ENCODE data around the gene DCP2.

DNA sequence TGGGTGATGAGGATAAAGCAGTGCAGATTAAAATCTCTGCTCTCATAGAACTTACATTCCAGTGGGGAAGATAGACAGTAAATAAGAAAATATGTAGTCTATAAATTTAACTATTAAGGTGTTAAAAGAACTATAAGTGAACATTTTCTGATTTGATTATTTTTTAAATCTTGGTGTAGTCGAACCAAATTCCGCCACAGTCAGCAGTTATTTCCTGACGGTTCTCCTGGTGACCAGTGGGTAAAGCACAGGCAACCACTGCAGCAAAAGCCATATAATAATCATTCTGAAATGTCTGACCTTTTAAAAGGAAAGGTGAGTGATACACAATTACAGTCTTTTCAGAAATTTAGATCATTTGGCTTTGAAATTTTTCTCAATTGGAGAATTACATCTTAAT, 27.2 kb downstream of the DCP2 start:
- TF ChIP-seq, protein P1, sequence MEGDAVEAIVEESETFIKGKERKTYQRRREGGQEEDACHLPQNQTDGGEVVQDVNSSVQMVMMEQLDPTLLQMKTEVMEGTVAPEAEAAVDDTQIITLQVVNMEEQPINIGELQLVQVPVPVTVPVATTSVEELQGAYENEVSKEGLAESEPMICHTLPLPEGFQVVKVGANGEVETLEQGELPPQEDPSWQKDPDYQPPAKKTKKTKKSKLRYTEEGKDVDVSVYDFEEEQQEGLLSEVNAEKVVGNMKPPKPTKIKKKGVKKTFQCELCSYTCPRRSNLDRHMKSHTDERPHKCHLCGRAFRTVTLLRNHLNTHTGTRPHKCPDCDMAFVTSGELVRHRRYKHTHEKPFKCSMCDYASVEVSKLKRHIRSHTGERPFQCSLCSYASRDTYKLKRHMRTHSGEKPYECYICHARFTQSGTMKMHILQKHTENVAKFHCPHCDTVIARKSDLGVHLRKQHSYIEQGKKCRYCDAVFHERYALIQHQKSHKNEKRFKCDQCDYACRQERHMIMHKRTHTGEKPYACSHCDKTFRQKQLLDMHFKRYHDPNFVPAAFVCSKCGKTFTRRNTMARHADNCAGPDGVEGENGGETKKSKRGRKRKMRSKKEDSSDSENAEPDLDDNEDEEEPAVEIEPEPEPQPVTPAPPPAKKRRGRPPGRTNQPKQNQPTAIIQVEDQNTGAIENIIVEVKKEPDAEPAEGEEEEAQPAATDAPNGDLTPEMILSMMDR (conservative IDR thresholded peaks at IDR 0.05), result no peak
- TF ChIP-seq ZFX (IDR thresholded peaks at IDR 0.05), result no peak

Measured in C4-2B (cell line).